Uterus (tissue), 4 donors: ENCODE data around the gene TMEM40. TPM values are rescaled to one million over a fixed set of nuclear protein-coding genes. Genes with fewer than 3 reads are reported as not detected.

ENCODE experiments used
- DNase-seq, 2 donors: peaks; one replicate each; pipeline ENCODE4 v3.0.0-alpha.2; 2019 to 2020
- H3K27ac ChIP-seq, 2 donors: fragments of 200-600 bp; sonication (generic); 1 replicate in 1 of 2; 2 replicates in 1 of 2; pipeline ENCODE4 v1.5.1; 2016 to 2018
- H3K27me3 ChIP-seq, 2 donors: fragments of 200-600 bp; sonication (generic); one replicate each; pipeline ENCODE4 v1.5.1; 2018 to 2019; ENCODE audit warnings: control low read depth in 1 of 2
- H3K36me3 ChIP-seq, 2 donors: fragments of 200-600 bp; sonication (generic); one replicate each; pipeline ENCODE4 v1.5.1; 2019; ENCODE audit warnings: control low read depth in 1 of 2
- H3K4me1 ChIP-seq, 2 donors: fragments of 200-600 bp; sonication (generic); one replicate each; pipeline ENCODE4 v1.5.1; 2018 to 2019; ENCODE audit warnings: control low read depth in 1 of 2
- H3K4me3 ChIP-seq, 2 donors: fragments of 200-600 bp; sonication (generic); 1 replicate in 1 of 2; 2 replicates in 1 of 2; pipeline ENCODE4 v1.5.1; 2018 to 2019; ENCODE audit warnings: mild to moderate bottlenecking in 1 of 2
- H3K9me3 ChIP-seq, 2 donors: fragments of 200-600 bp; sonication (generic); one replicate each; pipeline ENCODE4 v1.5.1; 2019; ENCODE audit warnings: control low read depth in 1 of 2
- POLR2A ChIP-seq, 2 donors: fragments of 450-650 bp; IDR thresholded peaks; one replicate each; pipeline ENCODE4 v1.6.1; 2016; ENCODE audit warnings: antibody characterized with exemption in 2 of 2, mild to moderate bottlenecking in 1 of 2, moderate library complexity in 1 of 2
- intact Hi-C: fragments of 100-400 bp; cut with DNase I; formaldehyde crosslinking; loops from one replicate; pipeline ENCODE4 v1.15.1; 2023; ENCODE audit warnings: low total_unique reads
- total RNA-seq, 4 donors: library from RNA; depleted of rRNA in 3 of 4; stranded (reverse); fragments of >200 nt in 3 of 4; gene quantifications; one replicate each; pipeline versions ENCODE4 v1.1.0 to v1.2.4, GENCODE V29; 2014 to 2023
- TF ChIP-seq, protein P1 (sequence below), 4 experiments: fragments of 200-600 bp in 2 of 4; fragments of 450-650 bp in 2 of 4; sonication (generic) in 2 of 4; IDR thresholded peaks; one replicate each; pipeline ENCODE4 v1.5.1; 2016 to 2019; ENCODE audit warnings: antibody characterized with exemption in 4 of 4, mild to moderate bottlenecking in 2 of 4, moderate library complexity in 1 of 4
- donor health status: DM: yes; HTN: yes; CAD: no.

The TMEM40 gene, protein sequence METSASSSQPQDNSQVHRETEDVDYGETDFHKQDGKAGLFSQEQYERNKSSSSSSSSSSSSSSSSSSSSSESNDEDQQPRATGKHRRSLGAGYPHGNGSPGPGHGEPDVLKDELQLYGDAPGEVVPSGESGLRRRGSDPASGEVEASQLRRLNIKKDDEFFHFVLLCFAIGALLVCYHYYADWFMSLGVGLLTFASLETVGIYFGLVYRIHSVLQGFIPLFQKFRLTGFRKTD
- total RNA-seq, result not detected

DNA sequence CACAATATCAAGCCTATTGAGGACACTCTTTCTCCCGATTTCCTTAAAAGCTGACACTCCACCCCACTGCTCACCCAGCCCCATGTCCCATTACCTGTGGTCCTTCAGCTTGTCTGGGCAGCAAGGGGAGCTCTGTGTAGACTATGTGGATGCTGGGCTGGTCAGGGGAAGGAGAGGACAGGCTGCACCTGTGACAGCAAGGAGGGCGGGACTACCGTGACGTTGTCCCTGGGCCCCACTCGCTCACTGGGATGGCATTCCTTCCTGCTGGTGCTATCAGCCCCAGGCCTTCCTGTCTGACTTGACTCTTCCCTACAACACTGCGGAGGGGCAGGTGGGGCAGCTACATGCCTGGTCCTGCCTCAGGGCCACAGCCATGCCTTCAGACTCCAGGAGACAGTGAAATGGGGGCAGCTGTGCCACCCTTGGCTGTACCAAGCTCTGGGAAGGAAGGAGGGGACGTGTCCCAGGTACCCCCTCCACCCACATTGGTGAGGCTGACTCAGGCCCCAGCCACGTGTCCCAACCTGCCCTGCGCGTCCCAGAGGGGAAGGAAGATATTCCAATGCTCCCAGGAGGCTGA lies at the start of gene TMEM40:
Gene TMEM40, minus strand, starts transcription at position 163 of the 583 bp plus-strand sequence. CDS start 9,427 bp downstream, outside the sequence.
- TF ChIP-seq, protein P1, sequence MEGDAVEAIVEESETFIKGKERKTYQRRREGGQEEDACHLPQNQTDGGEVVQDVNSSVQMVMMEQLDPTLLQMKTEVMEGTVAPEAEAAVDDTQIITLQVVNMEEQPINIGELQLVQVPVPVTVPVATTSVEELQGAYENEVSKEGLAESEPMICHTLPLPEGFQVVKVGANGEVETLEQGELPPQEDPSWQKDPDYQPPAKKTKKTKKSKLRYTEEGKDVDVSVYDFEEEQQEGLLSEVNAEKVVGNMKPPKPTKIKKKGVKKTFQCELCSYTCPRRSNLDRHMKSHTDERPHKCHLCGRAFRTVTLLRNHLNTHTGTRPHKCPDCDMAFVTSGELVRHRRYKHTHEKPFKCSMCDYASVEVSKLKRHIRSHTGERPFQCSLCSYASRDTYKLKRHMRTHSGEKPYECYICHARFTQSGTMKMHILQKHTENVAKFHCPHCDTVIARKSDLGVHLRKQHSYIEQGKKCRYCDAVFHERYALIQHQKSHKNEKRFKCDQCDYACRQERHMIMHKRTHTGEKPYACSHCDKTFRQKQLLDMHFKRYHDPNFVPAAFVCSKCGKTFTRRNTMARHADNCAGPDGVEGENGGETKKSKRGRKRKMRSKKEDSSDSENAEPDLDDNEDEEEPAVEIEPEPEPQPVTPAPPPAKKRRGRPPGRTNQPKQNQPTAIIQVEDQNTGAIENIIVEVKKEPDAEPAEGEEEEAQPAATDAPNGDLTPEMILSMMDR (IDR thresholded peaks at IDR 0.05), result no peak
- no peak for TF ChIP-seq POLR2A (IDR thresholded peaks at IDR 0.05)
- H3K4me1 ChIP-seq, result peaks cover 0 to 4% of the 10 kb centered on the region in 2 donors
- H3K9me3 ChIP-seq, result no peaks in the 10 kb centered on the region
- H3K36me3 ChIP-seq, result no peaks in the 10 kb centered on the region
- H3K27me3 ChIP-seq, result no peaks in the 10 kb centered on the region
- intact Hi-C loops, result no loop called here
- H3K27ac ChIP-seq, result peak within 1 kb of the TSS; percentile 68 to 73
- DNase-seq, result no peak
- no peak within 1 kb of the TSS for H3K4me3 ChIP-seq

DNA sequence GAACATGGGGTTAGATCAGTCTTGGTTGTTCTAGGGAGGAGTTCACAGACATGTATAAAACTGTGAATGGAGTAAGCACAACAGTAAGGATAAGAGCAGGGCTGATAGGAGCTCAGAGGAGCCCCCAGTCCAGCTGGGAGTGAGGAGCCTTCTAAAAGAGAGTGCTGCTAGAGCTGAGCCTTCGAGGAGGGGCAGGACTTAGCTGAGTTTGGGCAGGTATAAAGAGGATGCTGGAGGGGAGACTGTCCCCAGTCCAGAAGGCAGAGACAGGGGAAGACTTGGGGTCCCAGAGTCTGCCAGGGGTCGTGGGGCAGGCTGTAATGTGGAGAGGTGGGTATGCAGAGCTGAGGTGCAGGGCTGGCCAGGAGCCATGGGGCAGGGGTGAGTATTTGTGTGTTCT lies 49.5 kb upstream of the TMEM40 start:
- Histone ChIP-seq H3K27me3 (no peaks in the 10 kb centered on the region), H3K9me3 (no peaks in the 10 kb centered on the region), H3K36me3 (no peaks in the 10 kb centered on the region), H3K4me3 (no peak overlapping the region), H3K27ac (no peak overlapping the region), H3K4me1 (peaks cover 0 to 7% of the 10 kb centered on the region in 2 donors)
- intact Hi-C loops, result no loop called here
- TF ChIP-seq, protein P1 (IDR thresholded peaks at IDR 0.05), result no peak
- no peak for DNase-seq

DNA sequence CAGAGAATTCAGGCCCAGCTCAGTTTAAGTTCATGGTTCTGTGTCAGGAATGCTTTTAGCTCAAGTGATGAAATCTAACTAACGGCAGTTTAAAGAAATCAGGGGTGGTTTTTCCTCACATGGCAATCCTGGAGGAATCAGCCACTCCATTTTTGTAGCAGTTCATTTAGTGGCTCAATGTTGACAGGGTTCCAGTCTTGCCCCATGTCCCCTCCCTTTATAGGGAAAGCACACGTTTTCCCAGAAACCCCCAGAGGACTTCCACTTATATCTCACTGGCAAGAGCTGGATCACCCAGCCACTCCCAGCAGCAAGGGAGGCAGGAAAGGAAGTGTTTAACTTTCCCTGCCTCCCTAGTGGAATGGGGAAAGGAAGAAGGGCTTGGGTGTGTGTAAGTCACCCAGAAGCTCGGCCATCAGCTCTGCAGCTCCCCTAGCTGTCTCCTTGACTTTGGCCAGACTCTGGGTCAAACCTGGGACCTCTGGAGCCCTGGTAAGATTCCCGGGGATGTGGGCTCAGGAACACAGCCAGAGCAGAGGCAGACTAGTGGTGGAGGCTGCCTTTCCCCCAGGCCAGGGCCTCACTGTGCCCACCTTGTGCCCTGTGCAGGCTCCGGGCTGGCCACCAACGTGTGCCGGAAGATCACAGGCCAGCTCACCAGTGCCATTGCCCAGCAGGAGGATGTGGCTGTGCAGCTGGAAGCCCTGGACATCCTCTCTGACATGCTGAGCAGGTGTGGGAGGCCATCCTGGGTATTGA lies 48.7 kb upstream of the TMEM40 start:
- DNase-seq, result no peak
- H3K36me3 ChIP-seq, result no peaks in the 10 kb centered on the region
- H3K27me3 ChIP-seq, result no peaks in the 10 kb centered on the region
- H3K4me1 ChIP-seq, result peaks cover 0 to 7% of the 10 kb centered on the region in 2 donors
- H3K4me3 ChIP-seq, result no peak overlapping the region
- no peak overlapping the region for H3K27ac ChIP-seq
- intact Hi-C loops, result no loop called here
- no peak for TF ChIP-seq POLR2A (IDR thresholded peaks at IDR 0.05)
- TF ChIP-seq, protein P1 (IDR thresholded peaks at IDR 0.05), result no peak
- H3K9me3 ChIP-seq, result no peaks in the 10 kb centered on the region

DNA sequence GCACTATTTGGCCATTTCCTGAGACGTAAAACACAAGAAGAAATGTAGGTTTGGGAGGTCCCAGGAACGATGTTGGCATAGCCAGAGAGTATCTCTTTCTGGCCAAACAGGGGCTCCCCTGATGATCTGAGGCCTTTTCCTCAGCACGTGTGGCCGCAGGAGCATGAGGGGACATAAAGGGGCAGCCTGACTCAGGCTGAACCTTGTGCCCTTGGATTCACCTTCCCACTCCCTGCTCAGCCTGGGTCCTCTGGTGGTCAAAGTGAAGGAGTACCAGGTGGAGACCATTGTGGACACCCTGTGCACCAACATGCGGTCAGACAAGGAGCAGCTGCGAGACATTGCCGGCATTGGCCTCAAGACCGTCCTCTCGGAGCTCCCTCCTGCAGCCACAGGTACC lies 48.0 kb upstream of the TMEM40 start:
- Histone ChIP-seq H3K4me3 (no peak overlapping the region), H3K27ac (no peak overlapping the region), H3K27me3 (no peaks in the 10 kb centered on the region), H3K4me1 (peaks cover 0 to 7% of the 10 kb centered on the region in 2 donors), H3K9me3 (no peaks in the 10 kb centered on the region), H3K36me3 (no peaks in the 10 kb centered on the region)
- no peak for DNase-seq
- intact Hi-C loops, result no loop called here
- TF ChIP-seq, protein P1 (IDR thresholded peaks at IDR 0.05), result no peak
- TF ChIP-seq POLR2A (IDR thresholded peaks at IDR 0.05), result no peak

DNA sequence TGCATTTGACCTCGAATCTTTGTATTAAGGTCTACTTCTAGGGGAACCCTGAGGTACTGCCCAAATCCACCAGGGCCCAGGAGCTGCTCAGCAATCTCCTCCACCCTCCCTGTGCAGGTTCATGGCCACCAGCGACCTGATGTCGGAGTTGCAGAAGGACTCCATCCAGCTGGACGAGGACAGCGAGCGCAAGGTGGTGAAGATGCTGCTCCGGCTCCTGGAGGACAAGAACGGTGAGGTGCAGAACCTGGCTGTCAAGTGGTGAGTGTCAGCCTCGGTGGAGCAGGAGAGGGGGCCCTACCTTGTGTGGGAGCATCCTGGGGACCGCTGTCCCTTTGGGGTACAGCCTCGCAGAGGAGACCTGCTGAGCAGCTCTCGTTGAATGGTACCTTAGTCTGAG lies 44.3 kb upstream of the TMEM40 start:
- Histone ChIP-seq H3K4me3 (no peak overlapping the region), H3K4me1 (no peaks in the 10 kb centered on the region), H3K9me3 (no peaks in the 10 kb centered on the region), H3K36me3 (no peaks in the 10 kb centered on the region), H3K27me3 (no peaks in the 10 kb centered on the region), H3K27ac (no peak overlapping the region)
- intact Hi-C loops, result no loop called here
- TF ChIP-seq, protein P1 (IDR thresholded peaks at IDR 0.05), result no peak
- no peak for TF ChIP-seq POLR2A (IDR thresholded peaks at IDR 0.05)
- DNase-seq, result no peak
